ENCODE results near the gene TRAF4. TPM values are rescaled to one million over a fixed set of nuclear protein-coding genes. Genes with fewer than 3 reads are reported as not detected.
A peak's percentile ranks its signal among the peaks of the same experiment; 100 is the strongest.
"Not testable (repeated sequence)": the region's sequence is repeated elsewhere in the genome, so short reads cannot be mapped to it uniquely, and the experiment has no call there.

TRAF4 gene
- total and polyA plus RNA-seq, 5 experiments from 2014 or later = 0.99 to 36.2 (median 1.3) TPM

DNA sequence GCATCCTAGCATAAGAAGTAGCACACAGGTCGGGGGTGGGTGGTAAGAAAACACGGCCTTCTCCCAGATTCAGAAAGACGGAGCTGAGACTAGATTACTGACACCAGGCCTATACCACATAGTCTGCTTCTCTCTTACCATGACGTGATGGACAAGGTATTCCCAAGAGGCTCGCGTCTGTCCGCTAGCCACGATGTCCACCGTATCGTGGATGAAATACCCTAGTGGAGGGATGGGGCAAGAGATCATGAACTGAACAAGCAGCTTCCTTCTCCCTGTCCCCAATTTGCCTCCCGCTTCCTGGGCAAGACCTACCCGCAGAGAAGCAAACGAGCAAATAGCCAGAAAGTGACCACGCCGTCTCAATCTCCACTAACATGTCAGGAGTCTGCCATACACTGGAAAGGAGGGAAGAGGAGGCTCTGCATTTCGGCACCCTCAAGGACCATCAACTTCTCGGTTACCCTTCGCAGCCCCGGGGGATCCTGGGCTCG lies 18.6 kb upstream of the TRAF4 start:
- H3K27ac Mint-ChIP-seq = peak overlapping the region; percentile 37 to 87 (median 80)
- POLR2A ChIA-PET = interaction anchor here (1.0 to 7.5 kb wide), 5 partner anchors 21 to 226 kb away, joined by 4 to 365 read pairs (median 20); partner anchors contain the start of genes BLTP2, DHRS13, PHF12 and SDF2
- H3K27me3 Mint-ChIP-seq = no peaks in the 10 kb centered on the region
- no peak for DNase-seq
- no peak for ATAC-seq
- H3K36me3 Mint-ChIP-seq = peaks cover 9 to 52% (median 21%) of the 10 kb centered on the region in 3 donors
- no peaks in the 10 kb centered on the region for H3K9me3 Mint-ChIP-seq
- peaks cover 21 to 78% (median 66%) of the 10 kb centered on the region in 4 donors for H3K4me1 Mint-ChIP-seq
- peak overlapping the region; percentile 76 to 98 (median 82) for H3K4me3 Mint-ChIP-seq

GRCh38 chr17:28725660-28726225 lies 18.1 kb upstream of the TRAF4 start:
- ATAC-seq (peak in 1 of 2 donors; percentile 3), DNase-seq (peak in 3 of 10 donors; percentile 30 to 44 (median 41))
- Mint-ChIP-seq H3K27me3 (no peaks in the 10 kb centered on the region), H3K4me3 (peak overlapping the region; percentile 76 to 98 (median 82)), H3K36me3 (peaks cover 5 to 46% (median 15%) of the 10 kb centered on the region in 3 donors), H3K27ac (peak overlapping the region in 8 of 10 donors; percentile 37 to 95 (median 82)), H3K4me1 (peaks cover 18 to 73% (median 61%) of the 10 kb centered on the region in 4 donors), H3K9me3 (no peaks in the 10 kb centered on the region)
- POLR2A ChIA-PET = interaction anchor here (1.0 to 7.5 kb wide), 9 partner anchors 14 to 226 kb away, joined by 3 to 365 read pairs (median 20); partner anchors contain the start of genes BLTP2, DHRS13, FLOT2 and PHF12

DNA sequence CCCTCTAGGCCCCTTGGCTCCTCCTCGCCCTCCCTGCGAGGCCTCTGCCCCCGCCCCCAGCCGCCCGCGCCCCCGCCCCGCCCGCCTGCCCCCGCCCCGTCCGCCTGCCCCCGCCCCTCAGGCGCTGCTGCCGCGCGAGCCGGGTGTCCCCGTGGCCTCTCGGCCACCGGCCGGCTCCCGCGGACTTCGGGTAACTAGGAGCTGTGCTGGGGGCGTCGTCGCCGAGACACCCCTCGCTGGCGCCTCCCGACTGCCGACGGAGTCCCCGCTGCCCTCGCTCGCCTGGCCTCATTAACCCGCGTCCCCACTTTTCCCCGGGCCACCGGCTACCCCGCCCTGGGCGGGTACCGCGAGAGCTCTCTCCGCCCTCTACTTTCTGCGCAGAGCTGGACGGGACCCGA lies 17.6 kb upstream of the TRAF4 start, which contains the start of gene TLCD1:
Gene TLCD1 (minus strand): TSS at position 8 of the 401 bp plus-strand sequence. CDS start 136 bp downstream, outside the sequence.
- Mint-ChIP-seq H3K27me3 (no peaks in the 10 kb centered on the region), H3K27ac (peak within 1 kb of the TSS; percentile 82 to 100 (median 99)), H3K9me3 (no peaks in the 10 kb centered on the region), H3K36me3 (peaks cover 5 to 41% (median 10%) of the 10 kb centered on the region in 3 donors), H3K4me1 (peaks cover 17 to 68% (median 56%) of the 10 kb centered on the region in 4 donors), H3K4me3 (peak within 1 kb of the TSS; percentile 95 to 100 (median 98))
- peak; percentile 28 to 35 for ATAC-seq
- DNase-seq = peak in 8 of 10 donors; percentile 50 to 76 (median 56)
- POLR2A ChIA-PET = interaction anchor here (0.6 to 7.5 kb wide), 16 partner anchors 15 to 354 kb away, joined by 3 to 365 read pairs (median 10); partner anchors contain the start of genes BLTP2, DHRS13, FLOT2 and PHF12

- Mint-ChIP-seq H3K27ac (peak overlapping the region; percentile 82 to 100 (median 99)), H3K4me3 (peak overlapping the region; percentile 95 to 100 (median 98))
Observed at GRCh38 chr17:28726627-28727491, 17.0 kb upstream of the TRAF4 start.

GRCh38 chr17:28728364-28729200 lies 15.2 kb upstream of the TRAF4 start, which contains the start of gene NEK8:
Gene NEK8, plus strand, starts transcription at chr17:28728788. Its CDS starts 26 bp downstream, at chr17:28728814.
- Mint-ChIP-seq H3K4me1 (peaks cover 18 to 48% (median 41%) of the 10 kb centered on the region in 4 donors), H3K36me3 (peaks cover under 1 to 19% (median 5%) of the 10 kb centered on the region in 3 donors), H3K9me3 (no peaks in the 10 kb centered on the region), H3K27me3 (no peaks in the 10 kb centered on the region), H3K4me3 (peak within 1 kb of the TSS; percentile 95 to 100 (median 98)), H3K27ac (peak within 1 kb of the TSS; percentile 96 to 100 (median 99))
- peak; percentile 62 to 70 for ATAC-seq
- peak; percentile 92 to 99 (median 97) for DNase-seq
- POLR2A ChIA-PET = interaction anchor here (0.5 to 7.5 kb wide), 21 partner anchors 9 to 889 kb away, joined by 3 to 365 read pairs (median 6); partner anchors contain the start of genes BLTP2, DHRS13, FAM222B and FLOT2

More at GRCh38 chr17:28726627-28727491, 17.0 kb upstream of the TRAF4 start:
- Mint-ChIP-seq H3K9me3 (no peaks in the 10 kb centered on the region), H3K27me3 (no peaks in the 10 kb centered on the region), H3K4me1 (peaks cover 16 to 63% (median 51%) of the 10 kb centered on the region in 4 donors), H3K36me3 (peaks cover 5 to 35% (median 7%) of the 10 kb centered on the region in 3 donors)
- DNase-seq (peak; percentile 82 to 93 (median 88)), ATAC-seq (peak; percentile 37 to 44)
- POLR2A ChIA-PET = interaction anchor here (0.5 to 7.5 kb wide), 24 partner anchors 7 to 355 kb away, joined by 3 to 365 read pairs (median 6); partner anchors contain the start of genes BLTP2, DHRS13, FAM222B and FLOT2

- peak overlapping the region in 3 of 10 donors; percentile 15 to 44 (median 39) for H3K27ac Mint-ChIP-seq
- POLR2A ChIA-PET = interaction anchor here (4.2 to 7.5 kb wide), 2 partner anchors 16 to 18 kb away, joined by 41 to 365 read pairs; partner anchors contain the start of genes PROCA1 and TRAF4
- no peak for ATAC-seq
- no peak for DNase-seq
- peak overlapping the region in 1 of 10 donors; percentile 33 for H3K4me3 Mint-ChIP-seq
- no peaks in the 10 kb centered on the region for H3K27me3 Mint-ChIP-seq
- H3K9me3 Mint-ChIP-seq = no peaks in the 10 kb centered on the region
- peaks cover 0 to 5% (median 0%) of the 10 kb centered on the region in 3 donors for H3K36me3 Mint-ChIP-seq
- H3K4me1 Mint-ChIP-seq = peaks cover 19 to 37% (median 36%) of the 10 kb centered on the region in 4 donors
Observed at GRCh38 chr17:28729950-28730330, 13.9 kb upstream of the TRAF4 start.

DNA sequence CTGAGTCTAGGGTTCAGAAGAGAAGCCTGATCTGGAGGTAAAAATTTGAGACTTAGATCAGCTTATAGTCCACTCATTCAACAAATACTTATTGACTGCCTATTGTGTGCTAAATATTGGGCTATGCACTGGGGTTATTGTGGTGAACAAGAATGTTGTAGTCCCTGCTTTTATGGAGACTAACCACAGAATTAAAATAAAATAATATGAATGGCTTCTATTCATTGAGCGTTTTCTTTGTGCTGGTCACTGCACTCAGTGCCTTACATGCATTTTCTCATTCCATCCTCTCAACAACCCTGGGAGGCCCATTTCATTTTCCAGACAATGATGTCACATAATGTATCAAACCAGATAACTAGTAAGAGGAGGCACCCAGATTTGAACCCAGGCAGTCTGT lies 10.5 kb upstream of the TRAF4 start:
- Mint-ChIP-seq H3K27ac (no peak overlapping the region), H3K4me3 (no peak overlapping the region), H3K27me3 (no peaks in the 10 kb centered on the region), H3K4me1 (peaks cover 8 to 26% (median 16%) of the 10 kb centered on the region in 4 donors), H3K36me3 (peaks cover 0 to under 1% (median 0%) of the 10 kb centered on the region in 3 donors), H3K9me3 (no peaks in the 10 kb centered on the region)
- POLR2A ChIA-PET = interaction anchor here (0.7 to 1.0 kb wide), 3 partner anchors 10 to 17 kb away, joined by 3 to 5 read pairs (median 3); no protein-coding TSS in a partner anchor
- no peak for DNase-seq
- ATAC-seq = no peak

DNA sequence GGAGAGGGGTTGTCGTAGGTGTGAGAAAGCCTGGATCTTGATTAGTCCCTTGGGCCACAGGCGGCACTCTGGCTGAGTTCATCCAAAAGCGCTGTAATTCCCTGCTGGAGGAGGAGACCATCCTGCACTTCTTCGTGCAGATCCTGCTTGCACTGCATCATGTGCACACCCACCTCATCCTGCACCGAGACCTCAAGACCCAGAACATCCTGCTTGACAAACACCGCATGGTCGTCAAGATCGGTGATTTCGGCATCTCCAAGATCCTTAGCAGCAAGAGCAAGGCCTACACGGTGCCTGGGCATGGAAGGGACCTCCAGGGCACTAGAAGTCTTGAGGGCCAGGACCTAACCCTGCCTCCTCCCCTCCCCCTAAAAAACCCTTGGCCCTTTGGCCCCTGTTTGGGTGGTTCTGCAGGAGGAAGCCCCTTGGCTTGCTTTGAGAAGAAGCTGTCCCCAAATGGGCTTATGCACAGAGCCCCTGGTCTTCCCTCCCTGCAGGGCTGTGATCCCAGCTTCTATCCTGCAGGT lies 9.0 kb upstream of the TRAF4 start:
- Mint-ChIP-seq H3K4me3 (no peak overlapping the region), H3K27ac (peak overlapping the region in 2 of 10 donors; percentile 11 to 24), H3K27me3 (no peaks in the 10 kb centered on the region), H3K4me1 (peaks cover 10 to 30% (median 19%) of the 10 kb centered on the region in 4 donors), H3K9me3 (no peaks in the 10 kb centered on the region), H3K36me3 (peaks cover 0 to 2% (median 0%) of the 10 kb centered on the region in 3 donors)
- peak in 1 of 2 donors; percentile 17 for ATAC-seq
- POLR2A ChIA-PET = interaction anchor here (0.7 to 1.5 kb wide), 3 partner anchors 11 to 16 kb away, joined by 3 to 4 read pairs (median 3); partner anchors contain the start of gene RPL23A
- peak in 1 of 10 donors; percentile 18 for DNase-seq

GRCh38 chr17:28735242-28735722 lies 8.5 kb upstream of the TRAF4 start:
- ATAC-seq (no peak), DNase-seq (no peak)
- POLR2A ChIA-PET = interaction anchor here (0.7 to 1.5 kb wide), 2 partner anchors 10 to 16 kb away, joined by 3 to 4 read pairs; partner anchors contain the start of gene RPL23A
- H3K4me3 Mint-ChIP-seq = no peak overlapping the region
- H3K27ac Mint-ChIP-seq = no peak overlapping the region
- H3K27me3 Mint-ChIP-seq = no peaks in the 10 kb centered on the region
- peaks cover 0 to 2% (median 0%) of the 10 kb centered on the region in 3 donors for H3K36me3 Mint-ChIP-seq
- no peaks in the 10 kb centered on the region for H3K9me3 Mint-ChIP-seq
- peaks cover 10 to 29% (median 19%) of the 10 kb centered on the region in 4 donors for H3K4me1 Mint-ChIP-seq

GRCh38 chr17:28735913-28736769 lies 7.7 kb upstream of the TRAF4 start:
- H3K4me3 Mint-ChIP-seq, DNase-seq, H3K27ac Mint-ChIP-seq, H3K9me3 Mint-ChIP-seq, ATAC-seq, H3K27me3 Mint-ChIP-seq, H3K36me3 Mint-ChIP-seq: not testable (repeated sequence)
- POLR2A ChIA-PET = interaction anchor here (1.5 kb wide), 1 partner anchor 10 kb away, joined by 4 read pairs; no protein-coding TSS in a partner anchor
- H3K4me1 Mint-ChIP-seq = peaks cover 10 to 35% (median 19%) of the 10 kb centered on the region in 4 donors
